Activated naive CD4-positive, alpha-beta T cell treated with anti-CD3 and anti-CD28 coated beads, Interleukin-2, amount 10 ng/mL, durations not matched to agents 7 days and 5 days (primary cell): ENCODE measurements around the gene DKC1.

Experiments used
- CTCF ChIA-PET: fragments of 350-600 bp; sonication (Branson Sonifier 250); formaldehyde crosslinking; loops from one replicate; lab custom pipeline; 2021; ENCODE audit warnings: antibody characterized with exemption; lab: Charles Lee
- DNase-seq: peaks from one replicate; pipeline ENCODE4 v3.0.0-alpha.2; 2020
- H3K27ac Mint-ChIP-seq: one replicate; pipeline ENCODE4 v1.8.0; 2021; ENCODE audit warnings: mild to moderate bottlenecking, moderate library complexity, mixed read lengths
- H3K27me3 Mint-ChIP-seq: one replicate; pipeline ENCODE4 v1.8.0; 2021; ENCODE audit warnings: mild to moderate bottlenecking, mixed read lengths
- H3K36me3 Mint-ChIP-seq: one replicate; pipeline ENCODE4 v1.8.0; 2021; ENCODE audit warnings: mixed read lengths
- H3K4me1 Mint-ChIP-seq: one replicate; pipeline ENCODE4 v1.8.0; 2021; ENCODE audit warnings: mixed read lengths
- H3K4me3 Mint-ChIP-seq: one replicate; pipeline ENCODE4 v1.8.0; 2021; ENCODE audit warnings: mild to moderate bottlenecking, moderate library complexity, mixed read lengths
- H3K9me3 Mint-ChIP-seq: one replicate; pipeline ENCODE4 v1.8.0; 2021; ENCODE audit warnings: mixed read lengths

DKC1 gene

DNA sequence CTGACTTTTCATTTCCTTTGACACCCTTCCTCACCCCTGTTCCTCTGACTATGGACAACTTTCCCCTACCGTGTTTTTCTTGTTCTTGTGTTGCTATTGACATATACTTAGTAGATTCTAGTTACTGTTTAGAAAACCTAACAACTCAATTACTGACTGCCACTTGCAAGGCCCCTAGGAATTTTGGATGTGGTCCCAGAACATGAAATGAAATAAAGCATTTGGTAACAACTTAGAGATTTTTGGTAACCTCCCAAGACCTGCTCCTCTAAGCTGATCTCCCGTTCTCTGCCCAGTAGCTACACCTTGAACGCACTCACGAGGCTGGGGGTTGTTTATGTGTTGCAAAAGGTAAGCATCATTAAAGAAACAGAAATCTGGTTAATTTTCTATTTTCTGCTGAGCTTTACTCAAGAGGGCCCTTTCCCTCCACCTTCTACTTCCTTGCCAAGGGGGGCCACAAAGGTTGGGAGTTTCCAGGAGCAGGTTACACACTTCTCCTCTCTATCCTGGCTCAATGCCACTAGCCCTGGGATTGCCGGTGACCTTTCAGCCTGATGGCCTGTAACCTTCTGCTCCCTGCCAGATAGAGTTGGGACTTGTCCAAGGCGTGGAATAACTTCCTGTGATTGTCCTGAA is 32.3 kb upstream of the DKC1 start:
- no peak overlapping the region for H3K27ac Mint-ChIP-seq
- no peak overlapping the region for H3K4me3 Mint-ChIP-seq
- no peak for DNase-seq

GRCh38 chrX:154731184-154731583 is 31.5 kb upstream of the DKC1 start:
- Mint-ChIP-seq H3K36me3 (peaks cover 5% of the 10 kb centered on the region), H3K4me3 (no peak overlapping the region), H3K27ac (no peak overlapping the region), H3K27me3 (no peaks in the 10 kb centered on the region), H3K9me3 (peaks cover 2% of the 10 kb centered on the region), H3K4me1 (peaks cover 87% of the 10 kb centered on the region)
- no peak for DNase-seq
- CTCF ChIA-PET = interaction anchor here (1.7 kb wide), 1 partner anchor 12 kb away, joined by 12 read pairs; no protein-coding TSS in a partner anchor

More for the DNA sequence above, 32.3 kb upstream of the DKC1 start:
- no peaks in the 10 kb centered on the region for H3K27me3 Mint-ChIP-seq
- peaks cover 10% of the 10 kb centered on the region for H3K36me3 Mint-ChIP-seq
- H3K9me3 Mint-ChIP-seq = peaks cover 2% of the 10 kb centered on the region
- peaks cover 87% of the 10 kb centered on the region for H3K4me1 Mint-ChIP-seq
- CTCF ChIA-PET = interaction anchor here (1.2 kb wide), 1 partner anchor 18 kb away, joined by 5 read pairs; no protein-coding TSS in a partner anchor

GRCh38 chrX:154731881-154732280 is 30.8 kb upstream of the DKC1 start:
- H3K27ac Mint-ChIP-seq = no peak overlapping the region
- H3K9me3 Mint-ChIP-seq = peaks cover 2% of the 10 kb centered on the region
- H3K27me3 Mint-ChIP-seq = no peaks in the 10 kb centered on the region
- peaks cover 2% of the 10 kb centered on the region for H3K36me3 Mint-ChIP-seq
- H3K4me1 Mint-ChIP-seq = peaks cover 87% of the 10 kb centered on the region
- no peak overlapping the region for H3K4me3 Mint-ChIP-seq
- CTCF ChIA-PET = interaction anchor here (1.7 to 2.3 kb wide), 2 partner anchors 13 to 17 kb away, joined by 8 to 12 read pairs; no protein-coding TSS in a partner anchor
- DNase-seq = no peak

GRCh38 chrX:154732421-154733065 is 30.1 kb upstream of the DKC1 start:
- CTCF ChIA-PET = interaction anchor here (1.7 to 2.3 kb wide), 2 partner anchors 14 to 16 kb away, joined by 8 to 12 read pairs; no protein-coding TSS in a partner anchor
- peak overlapping the region; percentile 80 for H3K27ac Mint-ChIP-seq
- H3K9me3 Mint-ChIP-seq = no peaks in the 10 kb centered on the region
- peak; percentile 20 for DNase-seq
- no peaks in the 10 kb centered on the region for H3K27me3 Mint-ChIP-seq
- peaks cover 3% of the 10 kb centered on the region for H3K36me3 Mint-ChIP-seq
- H3K4me1 Mint-ChIP-seq = peaks cover 91% of the 10 kb centered on the region
- H3K4me3 Mint-ChIP-seq = peak overlapping the region; percentile 21

- Mint-ChIP-seq H3K4me1 (peaks cover 94% of the 10 kb centered on the region), H3K4me3 (peak overlapping the region; percentile 15), H3K9me3 (no peaks in the 10 kb centered on the region), H3K36me3 (peaks cover 3% of the 10 kb centered on the region), H3K27me3 (no peaks in the 10 kb centered on the region), H3K27ac (peak overlapping the region; percentile 80)
- DNase-seq = no peak
- CTCF ChIA-PET = interaction anchor here (1.7 to 2.3 kb wide), 2 partner anchors 14 to 15 kb away, joined by 8 to 12 read pairs; no protein-coding TSS in a partner anchor
These were observed 29.6 kb upstream of the DKC1 start for GRCh38 chrX:154733066-154733425.

- CTCF ChIA-PET = interaction anchor here (0.9 to 2.3 kb wide), 3 partner anchors 9 to 28 kb away, joined by 3 to 11 read pairs (median 5); partner anchors contain the start of gene DKC1
- H3K27ac Mint-ChIP-seq = peak overlapping the region; percentile 97
- peak overlapping the region; percentile 57 for H3K4me3 Mint-ChIP-seq
- H3K4me1 Mint-ChIP-seq = peaks cover 95% of the 10 kb centered on the region
- no peaks in the 10 kb centered on the region for H3K9me3 Mint-ChIP-seq
- no peaks in the 10 kb centered on the region for H3K27me3 Mint-ChIP-seq
- peak; percentile 51 for DNase-seq
- peaks cover 3% of the 10 kb centered on the region for H3K36me3 Mint-ChIP-seq
These were observed 28.4 kb upstream of the DKC1 start for GRCh38 chrX:154734061-154734781.

GRCh38 chrX:154735695-154736393 is 26.8 kb upstream of the DKC1 start:
- H3K4me3 Mint-ChIP-seq = peak overlapping the region; percentile 59
- no peaks in the 10 kb centered on the region for H3K9me3 Mint-ChIP-seq
- CTCF ChIA-PET = interaction anchor here (2.3 kb wide), 1 partner anchor 13 kb away, joined by 11 read pairs; no protein-coding TSS in a partner anchor
- no peak for DNase-seq
- peaks cover 91% of the 10 kb centered on the region for H3K4me1 Mint-ChIP-seq
- H3K27me3 Mint-ChIP-seq = no peaks in the 10 kb centered on the region
- peaks cover 3% of the 10 kb centered on the region for H3K36me3 Mint-ChIP-seq
- peak overlapping the region; percentile 97 for H3K27ac Mint-ChIP-seq

- no peaks in the 10 kb centered on the region for H3K9me3 Mint-ChIP-seq
- peak overlapping the region; percentile 76 for H3K27ac Mint-ChIP-seq
- CTCF ChIA-PET = interaction anchor here (0.9 to 4.5 kb wide), 2 partner anchors 11 to 12 kb away, joined by 5 to 29 read pairs; no protein-coding TSS in a partner anchor
- no peak for DNase-seq
- no peaks in the 10 kb centered on the region for H3K27me3 Mint-ChIP-seq
- no peak overlapping the region for H3K4me3 Mint-ChIP-seq
- H3K36me3 Mint-ChIP-seq = peaks cover 3% of the 10 kb centered on the region
- H3K4me1 Mint-ChIP-seq = peaks cover 79% of the 10 kb centered on the region
These were observed 25.5 kb upstream of the DKC1 start for GRCh38 chrX:154737136-154737535.

GRCh38 chrX:154738011-154738738 is 24.5 kb upstream of the DKC1 start:
- Mint-ChIP-seq H3K27ac (no peak overlapping the region), H3K4me3 (no peak overlapping the region), H3K36me3 (peaks cover 4% of the 10 kb centered on the region), H3K9me3 (no peaks in the 10 kb centered on the region), H3K27me3 (no peaks in the 10 kb centered on the region), H3K4me1 (peaks cover 69% of the 10 kb centered on the region)
- no peak for DNase-seq
- CTCF ChIA-PET = interaction anchor here (0.9 to 4.5 kb wide), 2 partner anchors 11 to 12 kb away, joined by 5 to 29 read pairs; no protein-coding TSS in a partner anchor

GRCh38 chrX:154739952-154740465 is 22.7 kb upstream of the DKC1 start:
- CTCF ChIA-PET = interaction anchor here (4.5 kb wide), 1 partner anchor 9 kb away, joined by 29 read pairs; no protein-coding TSS in a partner anchor
- Mint-ChIP-seq H3K9me3 (no peaks in the 10 kb centered on the region), H3K36me3 (peaks cover 4% of the 10 kb centered on the region), H3K27ac (no peak overlapping the region), H3K4me1 (peaks cover 51% of the 10 kb centered on the region), H3K4me3 (no peak overlapping the region), H3K27me3 (no peaks in the 10 kb centered on the region)
- no peak for DNase-seq

- peaks cover 25% of the 10 kb centered on the region for H3K4me1 Mint-ChIP-seq
- H3K27ac Mint-ChIP-seq = no peak overlapping the region
- no peaks in the 10 kb centered on the region for H3K27me3 Mint-ChIP-seq
- no peak for DNase-seq
- CTCF ChIA-PET = no interaction called here
- peaks cover 5% of the 10 kb centered on the region for H3K36me3 Mint-ChIP-seq
- H3K4me3 Mint-ChIP-seq = no peak overlapping the region
- peaks cover 2% of the 10 kb centered on the region for H3K9me3 Mint-ChIP-seq
These were observed 20.1 kb upstream of the DKC1 start for GRCh38 chrX:154742613-154743012.

DNA sequence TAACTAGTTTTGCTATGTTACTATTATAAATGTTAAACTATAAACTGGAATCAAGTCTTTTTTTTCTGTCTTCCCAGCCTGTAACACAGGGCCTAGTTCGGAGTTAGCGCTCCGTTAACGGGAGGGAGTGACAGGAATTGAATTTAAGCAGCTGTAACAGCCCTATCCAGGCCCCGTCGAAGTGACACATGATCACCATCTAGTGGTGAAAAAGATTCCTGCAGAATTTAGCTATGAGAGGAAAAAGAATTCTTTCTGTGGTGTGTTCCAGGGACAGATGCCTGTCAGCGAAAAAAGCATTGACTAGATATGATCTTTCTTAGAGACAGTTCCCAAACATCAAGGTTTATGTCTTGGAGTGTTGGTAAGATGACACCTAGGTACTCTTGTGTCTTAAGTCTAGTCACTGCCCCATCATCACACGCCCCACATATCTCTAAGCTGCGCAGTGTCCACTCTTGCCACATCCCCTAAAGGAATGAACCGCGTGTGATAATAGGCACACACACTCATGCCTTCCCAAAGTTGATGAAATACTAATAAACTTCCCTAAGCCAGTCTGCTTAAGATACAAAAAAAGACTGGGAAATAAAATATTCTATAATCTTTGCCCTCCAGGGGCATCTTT is 13.8 kb upstream of the DKC1 start:
- H3K36me3 Mint-ChIP-seq = peaks cover 3% of the 10 kb centered on the region
- CTCF ChIA-PET = interaction anchor here (0.9 to 5.3 kb wide), 21 partner anchors 10 to 156 kb away, joined by 3 to 65 read pairs (median 5); partner anchors contain the start of genes DKC1 and MPP1
- peak; percentile 57 for DNase-seq
- H3K4me3 Mint-ChIP-seq = peak overlapping the region; percentile 12
- H3K27ac Mint-ChIP-seq = no peak overlapping the region
- H3K27me3 Mint-ChIP-seq = peaks cover 8% of the 10 kb centered on the region
- peaks cover 2% of the 10 kb centered on the region for H3K9me3 Mint-ChIP-seq
- peaks cover 23% of the 10 kb centered on the region for H3K4me1 Mint-ChIP-seq
